Activated effector memory CD4-positive, alpha-beta T cell treated with anti-CD3 and anti-CD28 coated beads, Interleukin-2, amount 50 U/mL, for 16 hours (primary cell): ENCODE data around the gene ISM2.
"Not testable (repeated sequence)": the region's sequence is repeated elsewhere in the genome, so short reads cannot be mapped to it uniquely, and the experiment has no call there.

ENCODE experiments used
- DNase-seq: peaks from one replicate; pipeline ENCODE4 v3.0.0-alpha.2; 2020

ISM2 gene

GRCh38 chr14:77498120-77498979, at the start of gene ISM2:
Gene ISM2, minus strand, starts transcription at chr14:77498816. Its CDS starts 23 bp downstream, at chr14:77498793.
- DNase-seq = peak; percentile 78

GRCh38 chr14:77547512-77548180, 49.0 kb upstream of the ISM2 start:
- no peak for DNase-seq

GRCh38 chr14:77545171-77545570, 46.6 kb upstream of the ISM2 start:
- not testable (repeated sequence) for DNase-seq

GRCh38 chr14:77544571-77544970, 46.0 kb upstream of the ISM2 start:
- DNase-seq = no peak

GRCh38 chr14:77543637-77544334, 45.2 kb upstream of the ISM2 start:
- DNase-seq = no peak

GRCh38 chr14:77543240-77543551, 44.6 kb upstream of the ISM2 start:
- DNase-seq = no peak

- DNase-seq = no peak
These were observed 44.0 kb upstream of the ISM2 start for GRCh38 chr14:77542421-77543239.

- DNase-seq = no peak
These were observed 43.3 kb upstream of the ISM2 start for GRCh38 chr14:77541905-77542304.

GRCh38 chr14:77536951-77537350, 38.3 kb upstream of the ISM2 start:
- DNase-seq = not testable (repeated sequence)

GRCh38 chr14:77531071-77531470, 32.5 kb upstream of the ISM2 start:
- no peak for DNase-seq

GRCh38 chr14:77529963-77530362, 31.3 kb upstream of the ISM2 start:
- DNase-seq = no peak

- DNase-seq = no peak
These were observed 30.6 kb upstream of the ISM2 start for GRCh38 chr14:77529213-77529612.

- not testable (repeated sequence) for DNase-seq
These were observed 30.1 kb upstream of the ISM2 start for GRCh38 chr14:77528701-77529100.

- DNase-seq = no peak
These were observed 27.6 kb upstream of the ISM2 start for GRCh38 chr14:77526266-77526665.

GRCh38 chr14:77524536-77524935, 25.9 kb upstream of the ISM2 start:
- no peak for DNase-seq

- DNase-seq = no peak
These were observed 24.5 kb upstream of the ISM2 start for GRCh38 chr14:77523109-77523508.

- no peak for DNase-seq
These were observed 21.9 kb upstream of the ISM2 start for GRCh38 chr14:77520555-77520954.

- no peak for DNase-seq
These were observed 17.5 kb upstream of the ISM2 start for GRCh38 chr14:77516126-77516525.

GRCh38 chr14:77511486-77512162, 13.0 kb upstream of the ISM2 start:
- no peak for DNase-seq

GRCh38 chr14:77509366-77509765, 10.8 kb upstream of the ISM2 start:
- DNase-seq = no peak

- no peak for DNase-seq
These were observed 10.3 kb upstream of the ISM2 start for GRCh38 chr14:77508876-77509275.

GRCh38 chr14:77508249-77508648, 9.6 kb upstream of the ISM2 start:
- DNase-seq = no peak
